Fibroblast of lung (primary cell): Measurements from ENCODE around the gene KLHL29. TPM values are rescaled to one million over a fixed set of nuclear protein-coding genes. Genes with fewer than 3 reads are reported as not detected.

Experiments
- DNase-seq, 2 donors: peaks; one replicate each; pipeline versions ENCODE4 v3.0.0 to v3.0.0-alpha.2; 2010; ENCODE audit warnings: low read depth in 2 of 2
- H2AFZ ChIP-seq: 2 replicates; pipeline ENCODE4 v1.5.1; 2012; ENCODE audit warnings: low read length, control low read depth, inconsistent platforms
- H3K27ac ChIP-seq: 2 replicates; pipeline ENCODE4 v1.5.1; 2011; ENCODE audit warnings: low read length, control low read depth; ENCODE audit not compliant: insufficient read depth
- H3K27me3 ChIP-seq: 2 replicates; pipeline ENCODE4 v1.5.1; 2011; ENCODE audit warnings: mild to moderate bottlenecking, low read length; ENCODE audit not compliant: control insufficient read depth, insufficient read depth
- H3K36me3 ChIP-seq: 2 replicates; pipeline ENCODE4 v1.5.1; 2011; ENCODE audit warnings: low read length; ENCODE audit not compliant: control insufficient read depth, insufficient read depth
- H3K4me1 ChIP-seq: 2 replicates; pipeline ENCODE4 v1.5.1; 2011; ENCODE audit warnings: low read length; ENCODE audit not compliant: control insufficient read depth, insufficient read depth; ENCODE audit errors: extremely low read depth
- H3K4me2 ChIP-seq: 2 replicates; pipeline ENCODE4 v1.5.1; 2011; ENCODE audit warnings: low read length, control low read depth; ENCODE audit not compliant: insufficient read depth; ENCODE audit errors: extremely low read depth
- H3K4me3 ChIP-seq, 4 experiments: fragments of 200-600 bp in 1 of 4; sonication (generic) in 1 of 4; replicated peaks in 1 of 4; 2 replicates each; pipeline ENCODE4 v1.5.1; 2011 to 2016; ENCODE audit warnings: low read length in 4 of 4, low read depth in 3 of 4, mild to moderate bottlenecking in 3 of 4, control low read depth in 2 of 4, inconsistent platforms in 1 of 4, mixed read lengths in 1 of 4; ENCODE audit not compliant: insufficient read depth in 1 of 4; ENCODE audit errors: control extremely low read depth in 1 of 4
- H3K79me2 ChIP-seq: 2 replicates; pipeline ENCODE4 v1.5.1; 2012; ENCODE audit warnings: mild to moderate bottlenecking, low read length, inconsistent platforms; ENCODE audit not compliant: control insufficient read depth, insufficient read depth
- H3K9ac ChIP-seq: 2 replicates; pipeline ENCODE4 v1.5.1; 2011; ENCODE audit warnings: mild to moderate bottlenecking, low read length, control low read depth; ENCODE audit not compliant: insufficient read depth
- H3K9me3 ChIP-seq: 2 replicates; pipeline ENCODE4 v1.5.1; 2012; ENCODE audit warnings: low read depth, low read length; ENCODE audit not compliant: control insufficient read depth, insufficient read depth
- H4K20me1 ChIP-seq: 2 replicates; pipeline ENCODE4 v1.5.1; 2011; ENCODE audit warnings: low read length; ENCODE audit not compliant: control insufficient read depth, insufficient read depth; ENCODE audit errors: extremely low read depth
- EZH2 ChIP-seq: IDR thresholded peaks from 2 replicates; pipeline ENCODE4 v1.5.1; 2012; ENCODE audit warnings: low read length, control low read depth, mild to moderate bottlenecking; ENCODE audit errors: missing control alignments
- polyA plus RNA-seq, 2 donors: library from polyadenylated mRNA; depleted of rRNA in 1 of 2; stranded (reverse) in 1 of 2; unstranded in 1 of 2; fragments of >200 nt; gene quantifications; 2 replicates each; pipeline ENCODE4 v1.2.1, GENCODE V29; 2011 to 2012; ENCODE audit warnings: missing spikeins in 1 of 2
- total RNA-seq: library from RNA; depleted of rRNA; stranded (reverse); fragments of >200 nt; gene quantifications from 2 replicates; pipeline ENCODE4 v1.2.1, GENCODE V29; 2014
- TF ChIP-seq, protein P1 (sequence below), 2 donors: IDR thresholded peaks in 1 of 2; conservative IDR thresholded peaks in 1 of 2; 1 replicate in 1 of 2; 2 replicates in 1 of 2; pipeline ENCODE4 v1.5.1; 2011 to 2012; ENCODE audit warnings: low read length in 2 of 2, control low read depth in 1 of 2, inconsistent platforms in 1 of 2, low read depth in 1 of 2, mild to moderate bottlenecking in 1 of 2

Gene KLHL29
- total and polyA plus RNA-seq, 2 donors (not counting 1 experiment from before 2014, with no cell fraction given): 7.1 to 7.9 TPM

DNA sequence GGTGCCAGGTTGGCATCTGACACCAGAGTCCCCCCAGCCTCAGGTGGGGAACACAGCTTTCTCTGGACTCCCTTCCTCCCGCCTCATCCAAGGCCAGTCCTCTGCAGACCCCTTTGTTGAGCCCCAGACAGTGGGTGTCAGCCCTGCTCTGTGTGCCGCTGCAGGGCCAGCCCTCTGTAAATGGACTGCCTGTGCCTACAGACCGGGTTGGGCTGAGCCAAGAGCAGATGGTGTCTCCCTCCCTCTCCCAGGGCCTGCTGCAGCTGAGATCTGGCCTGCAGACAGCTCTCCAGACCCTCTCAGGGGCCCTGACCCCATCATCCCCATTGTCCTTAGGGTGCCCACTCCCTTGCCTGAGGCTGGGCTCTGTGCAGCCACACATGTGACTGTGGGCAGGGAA, 160.8 kb downstream of the KLHL29 start:
- Histone ChIP-seq H4K20me1 (peaks cover 2% of the 10 kb centered on the region), H3K27ac (no peak overlapping the region), H3K79me2 (no peaks in the 10 kb centered on the region), H3K9ac (no peak overlapping the region), H3K27me3 (no peaks in the 10 kb centered on the region), H3K4me3 (no peak overlapping the region), H3K4me2 (no peak overlapping the region), H2AFZ (no peak overlapping the region), H3K36me3 (no peaks in the 10 kb centered on the region), H3K4me1 (no peaks in the 10 kb centered on the region), H3K9me3 (no peaks in the 10 kb centered on the region)
- DNase-seq: no peak
- TF ChIP-seq, protein P1, sequence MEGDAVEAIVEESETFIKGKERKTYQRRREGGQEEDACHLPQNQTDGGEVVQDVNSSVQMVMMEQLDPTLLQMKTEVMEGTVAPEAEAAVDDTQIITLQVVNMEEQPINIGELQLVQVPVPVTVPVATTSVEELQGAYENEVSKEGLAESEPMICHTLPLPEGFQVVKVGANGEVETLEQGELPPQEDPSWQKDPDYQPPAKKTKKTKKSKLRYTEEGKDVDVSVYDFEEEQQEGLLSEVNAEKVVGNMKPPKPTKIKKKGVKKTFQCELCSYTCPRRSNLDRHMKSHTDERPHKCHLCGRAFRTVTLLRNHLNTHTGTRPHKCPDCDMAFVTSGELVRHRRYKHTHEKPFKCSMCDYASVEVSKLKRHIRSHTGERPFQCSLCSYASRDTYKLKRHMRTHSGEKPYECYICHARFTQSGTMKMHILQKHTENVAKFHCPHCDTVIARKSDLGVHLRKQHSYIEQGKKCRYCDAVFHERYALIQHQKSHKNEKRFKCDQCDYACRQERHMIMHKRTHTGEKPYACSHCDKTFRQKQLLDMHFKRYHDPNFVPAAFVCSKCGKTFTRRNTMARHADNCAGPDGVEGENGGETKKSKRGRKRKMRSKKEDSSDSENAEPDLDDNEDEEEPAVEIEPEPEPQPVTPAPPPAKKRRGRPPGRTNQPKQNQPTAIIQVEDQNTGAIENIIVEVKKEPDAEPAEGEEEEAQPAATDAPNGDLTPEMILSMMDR (conservative IDR thresholded peaks at IDR 0.05 in 1 of 2, IDR thresholded peaks at IDR 0.05 in 1 of 2; ENCODE audit: low read depth in 1 of 2, low read length in 2 of 2): no peak
- no peak for TF ChIP-seq EZH2

DNA sequence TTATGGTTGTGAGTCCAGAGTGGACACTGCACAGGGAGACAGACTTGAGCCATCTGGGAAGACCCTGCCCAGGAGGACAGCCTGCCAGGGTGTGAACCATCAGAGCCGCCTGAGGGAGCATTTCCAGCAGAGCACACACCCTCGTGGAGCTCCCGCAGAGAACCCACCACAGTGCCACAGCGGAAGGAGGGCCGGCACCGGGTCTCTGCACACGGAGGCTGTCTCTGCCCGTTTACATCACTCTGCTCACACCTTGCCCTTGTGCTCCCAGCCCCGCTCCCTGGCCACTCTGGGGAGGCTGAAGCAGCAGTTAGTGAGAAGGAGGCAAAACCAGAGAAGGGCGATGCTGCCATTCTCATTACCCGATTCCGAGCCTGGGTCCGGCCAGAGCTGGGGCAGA, 161.9 kb downstream of the KLHL29 start:
- no peak for DNase-seq
- Histone ChIP-seq H2AFZ (no peak overlapping the region), H3K9me3 (no peaks in the 10 kb centered on the region), H3K36me3 (no peaks in the 10 kb centered on the region), H3K79me2 (no peaks in the 10 kb centered on the region), H4K20me1 (no peaks in the 10 kb centered on the region), H3K27ac (no peak overlapping the region), H3K9ac (no peak overlapping the region), H3K4me3 (no peak overlapping the region), H3K27me3 (no peaks in the 10 kb centered on the region), H3K4me1 (no peaks in the 10 kb centered on the region), H3K4me2 (no peak overlapping the region)
- TF ChIP-seq EZH2: no peak
- TF ChIP-seq, protein P1 (conservative IDR thresholded peaks at IDR 0.05 in 1 of 2, IDR thresholded peaks at IDR 0.05 in 1 of 2; ENCODE audit: low read depth in 1 of 2, low read length in 2 of 2): no peak

- no peak overlapping the region for H3K27ac ChIP-seq
- no peak overlapping the region for H3K9ac ChIP-seq
- TF ChIP-seq, protein P1 (conservative IDR thresholded peaks at IDR 0.05 in 1 of 2, IDR thresholded peaks at IDR 0.05 in 1 of 2; ENCODE audit: low read depth in 1 of 2, low read length in 2 of 2): no peak
- no peak for TF ChIP-seq EZH2
- H3K4me2 ChIP-seq: no peak overlapping the region
- H3K79me2 ChIP-seq: no peaks in the 10 kb centered on the region
- no peak overlapping the region for H3K4me3 ChIP-seq
- H2AFZ ChIP-seq: no peak overlapping the region
- H3K9me3 ChIP-seq: no peaks in the 10 kb centered on the region
- H3K4me1 ChIP-seq: no peaks in the 10 kb centered on the region
- H3K27me3 ChIP-seq: no peaks in the 10 kb centered on the region
- H4K20me1 ChIP-seq: no peaks in the 10 kb centered on the region
- H3K36me3 ChIP-seq: no peaks in the 10 kb centered on the region
- no peak for DNase-seq
Measured at GRCh38 chr2:23547725-23548124, 162.7 kb downstream of the KLHL29 start.
